Muscle of back (tissue), 13 donors: ENCODE measurements around the gene ADCY1. TPM values are rescaled to one million over a fixed set of nuclear protein-coding genes. Genes with fewer than 3 reads are reported as not detected.
"Not testable (repeated sequence)": the region's sequence is repeated elsewhere in the genome, so short reads cannot be mapped to it uniquely, and the experiment has no call there.

Source experiments
- DNase-seq, 3 donors: peaks; one replicate each; pipeline versions ENCODE4 v3.0.0 to v3.0.0-alpha.2; 2013
- long read RNA-seq, 9 donors: transcript quantifications; one replicate each; lab custom pipeline, GENCODE V29; 2026
- polyA plus RNA-seq, 10 donors: library from polyadenylated mRNA; unstranded; fragments of 120-200 nt; gene quantifications; one replicate each; pipeline ENCODE4 v1.2.1, GENCODE V29; 2013; ENCODE audit not compliant: insufficient read length in 10 of 10

Gene ADCY1
- polyA plus RNA-seq, result 10 to 100 TPM; 10.6 to 19.7 (median 14.7) TPM
- long read RNA-seq, donor 1, full-length matches to known transcripts, result 2 of 2 reads
- long read RNA-seq, donor 1, partial matches to known transcripts, result 0 of 2 reads
- long read RNA-seq, donor 1, other reads (novel, unspliced or antisense), result 0 of 2 reads
- long read RNA-seq, donor 2, partial matches to known transcripts, result 0 of 1 reads
- long read RNA-seq, donor 2, other reads (novel, unspliced or antisense), result 0 of 1 reads
- long read RNA-seq, donor 3, result 0 reads
- long read RNA-seq, donor 4, partial matches to known transcripts, result 0 of 1 reads
- long read RNA-seq, donor 4, other reads (novel, unspliced or antisense), result 0 of 1 reads
- long read RNA-seq, donor 5, full-length matches to known transcripts, result 5 of 5 reads
- long read RNA-seq, donor 5, partial matches to known transcripts, result 0 of 5 reads
- long read RNA-seq, donor 5, other reads (novel, unspliced or antisense), result 0 of 5 reads
- long read RNA-seq, donor 6, partial matches to known transcripts, result 0 of 1 reads
- long read RNA-seq, donor 6, other reads (novel, unspliced or antisense), result 0 of 1 reads
- long read RNA-seq, donor 7, result 0 reads
- long read RNA-seq, donor 8, result 0 reads
- long read RNA-seq, donor 9, result 0 reads

GRCh38 chr7:45573661-45574415 lies at the start of gene ADCY1:
Gene ADCY1, plus strand, starts transcription at chr7:45574368. Its CDS starts 176 bp downstream, at chr7:45574544.
- DNase-seq, result peak in 2 of 3 donors; percentile 39 to 45

GRCh38 chr7:45524445-45524844 lies 49.7 kb upstream of the ADCY1 start:
- peak; percentile 67 to 92 (median 83) for DNase-seq

DNA sequence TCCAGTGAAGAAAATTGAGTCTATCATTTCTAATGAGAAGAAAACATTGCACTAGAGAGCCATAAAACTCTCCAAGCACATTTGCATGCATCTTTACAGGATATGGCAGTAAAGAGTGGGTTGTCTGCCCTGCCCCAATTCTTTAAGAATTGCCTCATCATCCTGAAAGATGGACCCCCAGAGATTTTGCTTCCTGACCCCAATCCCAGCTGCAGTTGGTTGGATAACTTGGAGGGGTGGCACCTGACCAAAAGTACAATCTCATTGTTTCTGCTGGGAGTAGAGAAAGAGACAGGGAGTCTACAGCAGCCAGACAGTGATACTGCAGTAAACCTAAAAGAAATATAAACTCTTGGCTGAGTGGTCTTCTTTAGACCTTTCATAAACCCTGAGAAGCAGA lies 49.1 kb upstream of the ADCY1 start:
- peak; percentile 85 to 96 (median 90) for DNase-seq

GRCh38 chr7:45543473-45543872 lies 30.7 kb upstream of the ADCY1 start:
- no peak for DNase-seq

GRCh38 chr7:45545105-45545710 lies 29.0 kb upstream of the ADCY1 start:
- not testable (repeated sequence) for DNase-seq

DNA sequence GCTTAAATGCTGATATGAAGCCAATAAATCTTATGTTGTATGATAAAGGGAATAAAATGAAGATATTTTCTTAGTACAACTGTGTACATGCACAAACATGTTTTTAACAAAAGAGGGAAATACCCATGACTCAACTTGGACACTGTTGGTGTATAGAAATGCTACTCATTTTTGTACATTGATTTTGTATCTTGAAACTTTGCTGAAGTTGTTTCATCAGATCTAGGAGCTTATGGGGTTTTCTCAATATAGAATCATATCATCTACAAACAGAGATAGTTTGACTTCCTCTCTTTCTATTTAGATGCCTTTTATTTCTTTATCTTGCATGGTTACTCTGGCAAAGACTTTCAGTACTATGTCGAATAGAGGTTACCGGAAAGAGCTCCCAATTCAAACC lies 25.3 kb upstream of the ADCY1 start:
- DNase-seq, result not testable (repeated sequence)

GRCh38 chr7:45563401-45563800 lies 10.8 kb upstream of the ADCY1 start:
- DNase-seq, result peak in 1 of 3 donors; percentile 16

DNA sequence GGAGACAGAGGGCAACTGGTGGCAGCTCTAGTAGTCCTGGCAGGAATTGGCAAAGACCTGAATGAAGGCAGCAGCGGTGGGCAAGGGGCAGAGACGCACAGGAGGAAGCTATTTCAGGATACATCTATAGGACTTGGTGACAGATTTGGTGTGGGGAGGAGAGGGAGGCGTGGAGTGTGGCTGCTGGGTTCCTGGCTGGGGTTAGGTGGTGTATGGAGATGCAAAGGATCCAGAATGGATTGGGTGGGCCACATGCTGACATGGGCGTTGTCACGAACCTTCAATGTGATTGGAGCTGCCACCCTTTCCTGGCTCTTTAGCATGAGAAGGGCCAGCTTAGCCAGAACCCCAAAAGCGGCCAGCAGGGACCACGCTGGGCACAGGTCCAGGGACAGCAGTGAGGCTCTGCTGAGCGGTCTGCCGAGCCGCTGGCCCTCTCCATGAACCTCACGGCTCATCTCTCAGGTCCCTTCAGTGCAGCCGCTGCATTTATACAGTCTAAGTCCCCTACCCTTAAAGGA lies 10.2 kb upstream of the ADCY1 start:
- peak; percentile 40 to 74 (median 57) for DNase-seq

DNA sequence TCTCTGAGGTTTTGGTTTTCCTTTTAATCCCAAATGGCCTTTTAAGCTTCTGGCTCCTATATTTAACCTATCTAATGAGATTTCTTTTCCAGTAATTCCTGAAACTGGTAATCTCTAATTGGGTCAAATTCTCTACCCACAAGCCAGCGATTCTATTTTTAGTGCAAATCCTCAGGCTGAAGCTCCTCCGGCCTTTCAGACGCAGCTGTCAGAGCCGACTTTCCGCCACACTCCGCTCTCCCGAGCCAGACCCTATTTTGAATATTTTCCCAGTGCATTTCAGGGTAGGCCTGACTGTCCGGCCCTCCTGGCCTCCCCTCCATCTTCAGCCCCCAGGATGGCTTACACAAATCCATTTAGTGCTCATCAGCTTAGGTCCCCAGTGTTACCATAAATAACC lies 9.7 kb upstream of the ADCY1 start:
- peak; percentile 59 to 83 (median 73) for DNase-seq

GRCh38 chr7:45564886-45565455 lies 9.2 kb upstream of the ADCY1 start:
- no peak for DNase-seq

DNA sequence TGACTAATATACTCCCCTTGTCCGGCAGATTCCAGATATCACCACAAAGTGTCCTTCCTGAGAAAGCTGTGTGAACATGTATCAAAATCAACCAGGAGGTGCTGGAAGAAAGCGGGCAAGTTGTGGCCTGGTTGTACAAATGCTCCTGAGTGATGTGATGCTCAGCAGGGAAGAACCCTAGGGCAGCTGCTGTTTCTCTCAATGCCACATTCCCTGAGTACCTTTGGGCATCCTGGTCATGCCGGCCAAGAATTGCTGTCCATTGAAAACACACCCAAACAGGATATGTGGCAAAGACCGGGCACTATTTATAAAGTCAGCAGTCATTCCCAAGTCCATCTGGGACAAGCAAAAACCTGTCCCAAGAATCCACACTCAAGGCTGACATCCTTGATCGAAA lies 7.8 kb upstream of the ADCY1 start:
- no peak for DNase-seq

GRCh38 chr7:45566961-45567360 lies 7.2 kb upstream of the ADCY1 start:
- DNase-seq, result no peak

DNA sequence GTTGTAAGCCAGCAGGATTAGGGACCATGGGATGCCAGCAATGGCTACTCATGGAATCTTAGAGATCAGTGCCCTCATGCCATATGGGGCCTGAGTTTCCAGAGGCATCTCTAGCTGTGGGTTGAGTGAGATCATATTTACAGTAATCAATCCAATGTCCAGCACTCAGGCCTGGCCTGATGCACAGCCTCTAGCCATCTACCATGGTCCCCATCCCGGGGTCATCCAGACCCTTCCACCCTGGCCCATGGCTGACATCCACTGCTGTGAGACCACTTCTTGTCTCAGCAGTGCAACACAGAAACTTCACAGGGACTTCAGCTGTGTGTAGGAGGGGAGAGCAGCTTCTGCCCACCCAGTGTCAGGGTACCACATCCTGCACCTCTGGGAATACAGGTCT lies 6.5 kb upstream of the ADCY1 start:
- DNase-seq, result no peak

- DNase-seq, result no peak
These were observed 5.5 kb upstream of the ADCY1 start for GRCh38 chr7:45568536-45569289.

DNA sequence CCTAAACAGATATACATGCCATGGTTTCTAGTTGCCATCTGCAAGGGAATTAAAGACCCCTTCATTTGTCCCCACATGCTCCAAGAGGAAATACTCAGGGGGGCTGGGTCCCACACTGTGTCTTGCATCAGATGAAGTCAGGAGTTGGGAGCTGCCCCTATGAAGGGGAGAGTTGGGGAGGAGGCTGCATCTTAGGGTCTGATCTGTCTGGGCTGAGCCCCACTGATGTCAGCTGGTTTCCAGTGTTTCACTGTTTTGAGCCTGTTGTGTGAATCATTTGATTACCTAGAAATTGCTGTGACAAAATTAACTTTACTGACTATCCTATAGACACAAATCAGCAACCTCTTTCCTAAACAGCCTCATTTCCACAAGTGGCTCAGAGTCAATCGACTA lies 4.9 kb upstream of the ADCY1 start:
- DNase-seq, result no peak

GRCh38 chr7:45570797-45571196 lies 3.4 kb upstream of the ADCY1 start:
- DNase-seq, result no peak

GRCh38 chr7:45573204-45573603 lies 964 bp upstream of the ADCY1 start:
- peak in 1 of 3 donors; percentile 21 for DNase-seq

DNA sequence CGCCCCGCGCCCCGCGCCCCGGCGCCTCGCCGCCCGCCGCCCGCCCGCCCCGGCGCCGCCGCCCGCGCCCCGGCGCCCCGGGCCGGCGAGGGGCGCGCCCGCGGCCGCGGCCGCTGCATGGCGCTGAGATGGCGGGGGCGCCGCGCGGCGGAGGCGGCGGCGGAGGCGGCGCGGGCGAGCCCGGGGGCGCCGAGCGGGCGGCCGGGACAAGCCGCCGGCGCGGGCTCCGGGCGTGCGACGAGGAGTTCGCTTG lies 174 bp downstream of the ADCY1 start:
- peak in 1 of 3 donors; percentile 66 for DNase-seq

DNA sequence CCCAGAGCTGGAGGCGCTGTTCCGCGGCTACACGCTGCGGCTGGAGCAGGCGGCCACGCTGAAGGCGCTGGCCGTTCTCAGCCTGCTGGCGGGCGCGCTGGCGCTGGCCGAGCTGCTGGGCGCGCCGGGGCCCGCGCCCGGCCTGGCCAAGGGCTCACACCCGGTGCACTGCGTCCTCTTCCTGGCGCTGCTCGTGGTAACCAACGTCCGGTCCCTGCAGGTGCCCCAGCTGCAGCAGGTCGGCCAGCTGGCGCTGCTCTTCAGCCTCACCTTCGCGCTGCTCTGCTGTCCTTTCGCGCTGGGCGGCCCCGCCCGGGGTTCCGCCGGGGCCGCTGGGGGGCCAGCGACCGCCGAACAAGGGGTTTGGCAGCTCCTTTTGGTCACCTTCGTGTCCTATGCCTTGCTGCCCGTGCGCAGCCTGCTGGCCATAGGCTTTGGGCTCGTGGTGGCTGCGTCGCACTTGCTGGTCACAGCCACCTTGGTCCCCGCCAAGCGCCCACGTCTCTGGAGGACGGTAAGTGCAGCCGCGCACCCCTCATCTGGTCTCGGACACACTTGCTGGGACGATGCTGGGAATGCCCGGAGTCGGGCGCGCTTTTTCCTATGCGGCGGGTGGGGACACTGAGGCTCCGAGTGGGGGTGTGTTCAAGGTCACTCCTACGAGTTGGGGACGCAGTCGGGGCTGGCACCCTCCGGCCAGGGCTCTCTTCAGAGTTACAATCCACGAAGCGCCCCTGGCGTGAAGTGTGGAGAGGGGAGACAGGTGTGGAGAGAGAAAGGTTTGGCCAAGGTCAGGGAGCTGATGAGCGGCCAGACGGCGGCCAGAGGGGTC lies 717 bp downstream of the ADCY1 start:
- DNase-seq, result peak in 1 of 3 donors; percentile 79
